Measurements from ENCODE around the gene CPB1.

Gene CPB1

DNA sequence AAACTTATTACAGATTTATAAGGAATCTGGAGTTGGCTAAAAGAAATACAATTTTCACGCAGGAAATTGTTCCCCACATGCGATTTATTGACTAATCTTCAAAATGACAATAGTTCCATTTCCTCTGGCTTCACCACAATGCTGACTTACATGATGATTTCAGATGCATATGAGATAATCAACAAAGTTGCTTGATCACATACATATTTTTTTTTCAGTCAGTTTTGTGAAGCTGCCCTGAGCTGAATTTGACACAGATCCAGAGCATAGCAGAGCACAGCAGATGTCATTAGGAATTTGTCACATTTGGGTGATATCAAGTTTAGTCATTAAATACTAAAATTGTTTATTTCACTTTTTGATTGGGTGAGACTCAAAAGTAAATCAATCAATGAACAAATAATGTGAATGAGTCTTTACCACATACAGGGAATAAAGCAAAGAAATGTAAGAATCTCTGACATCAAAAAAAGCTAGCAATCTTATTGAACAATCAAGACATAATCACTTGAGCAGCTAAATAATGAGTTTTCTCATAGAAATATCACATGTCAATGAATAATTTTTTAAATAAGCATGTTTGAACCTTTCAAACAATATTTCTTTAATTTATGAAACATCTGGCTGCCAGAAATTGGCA, 18.3 kb downstream of the CPB1 start:
- Histone ChIP-seq H4K20me1 (ENCODE audit: insufficient read depth, low read length) (no peaks in the 10 kb centered on the region), H3K9me3 (ENCODE audit: insufficient read depth, low read length, severe bottlenecking) (no peaks in the 10 kb centered on the region), H3K9ac (ENCODE audit: low read depth, low read length) (no peak overlapping the region), H2AFZ (ENCODE audit: low read depth, low read length) (no peak overlapping the region), H3K27me3 (ENCODE audit: insufficient read depth, low read length, poor library complexity) (no peaks in the 10 kb centered on the region), H3K27ac (ENCODE audit: low read length) (no peak overlapping the region), H3K4me2 (ENCODE audit: insufficient read depth, low read length) (no peak overlapping the region), H3K4me3 (ENCODE audit: low read depth in 1 of 2, low read length in 2 of 2) (no peak overlapping the region), H3K36me3 (ENCODE audit: insufficient read depth, low read length) (no peaks in the 10 kb centered on the region), H3K79me2 (ENCODE audit: insufficient read depth, low read length) (no peaks in the 10 kb centered on the region), H3K4me1 (ENCODE audit: insufficient read depth, low read length) (no peaks in the 10 kb centered on the region)
- ATAC-seq (ENCODE audit: insufficient read depth, low read depth) (no peak), DNase-seq (no peak)
- TF ChIP-seq EZH2 (IDR thresholded peaks at IDR 0.05; ENCODE audit: borderline replicate concordance, low read depth, low read length, severe bottlenecking) (no peak), CTCF (IDR thresholded peaks at IDR 0.05; ENCODE audit: borderline replicate concordance, extremely low read depth, low read length, poor library complexity, severe bottlenecking) (no peak)

DNA sequence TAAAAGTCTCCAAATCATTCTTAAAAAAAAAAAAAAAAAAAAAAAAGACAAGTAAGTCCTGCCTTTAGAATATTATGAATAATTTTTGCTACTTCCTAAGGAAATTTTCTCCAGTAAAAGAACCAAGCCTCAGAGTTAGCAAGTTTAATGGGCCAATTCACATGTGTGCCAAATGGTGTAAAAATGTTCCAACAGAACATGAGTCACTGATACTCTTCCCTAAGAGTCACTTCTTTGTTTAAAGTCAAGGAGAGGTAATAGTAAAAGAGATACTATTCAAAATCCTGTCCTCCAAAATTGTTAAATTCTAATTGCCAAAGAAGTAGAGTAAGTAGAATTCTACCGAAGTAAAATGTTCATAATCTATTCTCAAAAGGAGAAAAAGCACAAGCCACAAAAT, 19.7 kb downstream of the CPB1 start:
- H3K4me2 ChIP-seq (ENCODE audit: insufficient read depth, low read length) = no peak overlapping the region
- H3K36me3 ChIP-seq (ENCODE audit: insufficient read depth, low read length) = no peaks in the 10 kb centered on the region
- H3K27me3 ChIP-seq (ENCODE audit: insufficient read depth, low read length, poor library complexity) = no peaks in the 10 kb centered on the region
- no peaks in the 10 kb centered on the region for H4K20me1 ChIP-seq (ENCODE audit: insufficient read depth, low read length)
- H3K27ac ChIP-seq (ENCODE audit: low read length) = no peak overlapping the region
- H3K79me2 ChIP-seq (ENCODE audit: insufficient read depth, low read length) = no peaks in the 10 kb centered on the region
- no peak overlapping the region for H2AFZ ChIP-seq (ENCODE audit: low read depth, low read length)
- no peaks in the 10 kb centered on the region for H3K9me3 ChIP-seq (ENCODE audit: insufficient read depth, low read length, severe bottlenecking)
- no peaks in the 10 kb centered on the region for H3K4me1 ChIP-seq (ENCODE audit: insufficient read depth, low read length)
- ATAC-seq (ENCODE audit: insufficient read depth, low read depth) = no peak
- no peak overlapping the region for H3K9ac ChIP-seq (ENCODE audit: low read depth, low read length)
- TF ChIP-seq CTCF (IDR thresholded peaks at IDR 0.05; ENCODE audit: borderline replicate concordance, extremely low read depth, low read length, poor library complexity, severe bottlenecking) = no peak
- no peak for TF ChIP-seq EZH2 (IDR thresholded peaks at IDR 0.05; ENCODE audit: borderline replicate concordance, low read depth, low read length, severe bottlenecking)
- H3K4me3 ChIP-seq (ENCODE audit: low read depth in 1 of 2, low read length in 2 of 2) = no peak overlapping the region
- DNase-seq = no peak

GRCh38 chr3:148848410-148848809, 20.8 kb downstream of the CPB1 start:
- H3K36me3 ChIP-seq (ENCODE audit: insufficient read depth, low read length) = no peaks in the 10 kb centered on the region
- no peak overlapping the region for H2AFZ ChIP-seq (ENCODE audit: low read depth, low read length)
- H3K4me2 ChIP-seq (ENCODE audit: insufficient read depth, low read length) = no peak overlapping the region
- DNase-seq = no peak
- H4K20me1 ChIP-seq (ENCODE audit: insufficient read depth, low read length) = no peaks in the 10 kb centered on the region
- TF ChIP-seq CTCF (IDR thresholded peaks at IDR 0.05; ENCODE audit: borderline replicate concordance, extremely low read depth, low read length, poor library complexity, severe bottlenecking) = no peak
- TF ChIP-seq EZH2 (IDR thresholded peaks at IDR 0.05; ENCODE audit: borderline replicate concordance, low read depth, low read length, severe bottlenecking) = no peak
- H3K4me3 ChIP-seq (ENCODE audit: low read depth in 1 of 2, low read length in 2 of 2) = no peak overlapping the region
- no peak overlapping the region for H3K9ac ChIP-seq (ENCODE audit: low read depth, low read length)
- H3K27me3 ChIP-seq (ENCODE audit: insufficient read depth, low read length, poor library complexity) = no peaks in the 10 kb centered on the region
- H3K27ac ChIP-seq (ENCODE audit: low read length) = no peak overlapping the region
- no peaks in the 10 kb centered on the region for H3K9me3 ChIP-seq (ENCODE audit: insufficient read depth, low read length, severe bottlenecking)
- no peaks in the 10 kb centered on the region for H3K4me1 ChIP-seq (ENCODE audit: insufficient read depth, low read length)
- no peak for ATAC-seq (ENCODE audit: insufficient read depth, low read depth)
- H3K79me2 ChIP-seq (ENCODE audit: insufficient read depth, low read length) = no peaks in the 10 kb centered on the region

All from DND-41 (cell line).